NCI-H187 treated with DMSO at 0.1 percent for 48 hours (cell line): ENCODE results near the gene BRAP.
"Not testable (repeated sequence)": the region's sequence is repeated elsewhere in the genome, so short reads cannot be mapped to it uniquely, and the experiment has no call there.

Source experiments
- DNase-seq: peaks from one replicate; lab custom pipeline; 2025; lab: John Stamatoyannopoulos, UW

Gene BRAP

DNA sequence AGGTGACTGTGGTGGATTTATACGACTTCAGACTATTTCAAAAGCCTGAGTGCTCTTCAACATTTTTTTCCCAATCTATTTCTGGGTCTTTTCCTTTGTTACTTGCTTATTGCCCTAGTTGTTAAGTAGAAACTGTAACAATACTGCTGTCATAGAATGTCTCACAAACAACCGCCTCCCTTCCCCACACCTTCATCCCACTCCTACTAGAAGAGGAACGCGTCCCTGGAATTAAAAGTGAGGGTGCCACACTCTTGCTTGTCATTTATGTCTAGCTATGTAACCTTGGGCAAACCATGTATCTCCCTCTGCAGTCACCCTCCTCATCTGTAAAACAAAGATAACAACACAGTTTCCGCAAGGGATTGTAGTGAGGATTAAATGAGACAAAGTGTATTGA is 8.6 kb downstream of the BRAP start:
- DNase-seq, result no peak

DNA sequence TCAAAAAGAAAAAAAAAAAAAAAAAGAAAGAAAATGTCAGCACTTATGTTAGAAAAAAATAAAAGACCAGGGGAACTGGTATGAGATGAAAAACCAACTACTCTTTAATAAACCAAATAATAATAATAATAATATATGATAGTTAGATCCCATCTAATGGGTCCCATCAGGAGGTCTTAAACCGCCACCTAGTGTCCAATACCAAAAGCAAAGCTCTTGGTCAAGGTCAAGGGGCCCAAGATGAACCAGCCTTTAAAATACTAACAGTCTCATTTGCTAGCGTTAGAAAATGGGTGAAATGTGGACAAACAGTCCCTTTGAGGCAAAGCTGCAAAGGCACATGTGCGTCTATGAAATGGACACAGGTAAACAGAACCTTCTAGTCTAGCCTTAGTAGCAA is 12.3 kb downstream of the BRAP start:
- no peak for DNase-seq

DNA sequence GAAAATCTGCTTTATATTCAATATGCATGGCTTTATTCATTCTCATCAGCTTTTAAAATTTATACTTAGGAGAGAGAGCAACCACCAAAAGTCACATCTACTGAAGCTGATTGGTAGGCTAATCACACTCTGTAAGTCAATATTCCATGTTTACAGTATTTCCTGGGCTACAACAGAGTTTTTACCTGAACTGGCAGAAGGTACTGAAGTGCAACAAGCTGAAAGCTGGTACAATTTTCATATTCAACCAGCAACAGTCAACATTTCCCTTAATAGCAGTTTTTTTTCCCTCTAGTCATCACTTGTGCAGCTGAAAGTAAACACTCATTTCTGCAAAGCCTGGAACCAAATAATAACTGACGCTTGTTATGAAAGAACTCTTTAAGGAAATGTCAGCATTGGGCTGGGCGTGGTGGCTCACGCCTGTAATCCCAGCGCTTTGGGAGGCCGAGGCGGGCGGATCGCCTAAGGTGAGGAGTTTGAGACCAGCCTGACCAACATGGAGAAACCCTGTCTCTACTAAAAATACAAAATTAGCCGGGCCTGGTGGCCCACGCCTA is 12.9 kb downstream of the BRAP start:
- no peak for DNase-seq

DNA sequence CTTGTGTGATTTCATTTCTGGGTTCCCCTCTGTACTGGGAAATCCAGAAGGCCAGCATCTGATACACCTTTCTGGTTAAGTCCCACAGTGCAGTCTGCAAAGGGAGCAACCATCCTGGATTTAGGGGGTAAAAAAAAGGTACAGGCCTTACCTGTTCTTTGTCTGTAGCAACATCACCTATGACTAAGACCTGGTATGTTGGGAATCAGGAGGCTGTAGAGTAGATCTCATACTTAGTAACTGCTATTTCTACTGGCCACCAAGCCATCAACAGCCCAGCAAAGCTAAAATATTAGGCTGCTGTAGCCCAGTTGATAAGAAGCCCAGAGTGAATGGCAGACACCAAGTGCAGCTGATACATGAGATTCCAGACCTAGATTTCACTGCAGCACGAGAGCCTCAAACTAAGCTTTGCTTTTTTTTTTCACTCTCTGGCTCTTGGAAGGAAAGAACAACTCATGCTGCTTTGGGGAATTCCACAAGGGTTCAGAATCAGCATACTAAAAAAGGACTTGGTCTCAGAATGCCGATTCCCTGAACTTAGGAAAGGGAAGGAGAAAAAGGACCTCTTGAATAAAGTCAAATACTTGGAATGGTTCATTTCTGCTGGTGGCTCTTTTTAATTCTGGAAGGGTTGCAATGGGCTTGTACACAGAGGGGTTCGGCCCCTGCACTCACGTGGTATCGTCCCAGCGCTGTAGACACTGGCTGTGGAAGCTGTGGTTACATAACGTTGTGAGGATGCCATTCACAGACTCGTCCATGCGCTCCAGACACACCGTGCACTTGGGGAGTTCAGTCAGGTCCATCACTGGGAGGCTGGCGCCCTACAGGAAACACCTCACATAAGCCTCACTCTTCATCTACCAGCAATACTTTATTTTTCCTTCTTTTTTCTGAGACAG is 20.5 kb downstream of the BRAP start:
- no peak for DNase-seq

DNA sequence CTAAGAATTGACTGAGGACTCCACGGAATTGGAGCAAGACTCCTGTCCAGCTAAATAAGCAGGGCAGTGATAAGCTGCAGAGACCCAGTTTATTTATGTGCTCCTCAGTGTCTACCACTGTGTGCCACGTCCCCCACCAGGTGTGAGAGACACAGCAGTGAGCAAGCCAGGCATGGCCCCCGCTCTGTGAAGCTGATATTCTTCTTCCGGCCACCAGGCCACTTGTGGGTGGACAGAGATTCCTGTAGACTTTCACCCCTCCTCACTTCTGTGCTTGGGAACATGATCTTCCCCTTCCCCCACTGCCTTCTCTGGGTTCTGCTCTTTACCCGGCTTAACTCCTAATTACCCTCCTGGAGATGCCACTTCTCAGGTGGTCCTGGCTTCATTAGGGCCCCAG is 21.3 kb downstream of the BRAP start:
- DNase-seq, result no peak

DNA sequence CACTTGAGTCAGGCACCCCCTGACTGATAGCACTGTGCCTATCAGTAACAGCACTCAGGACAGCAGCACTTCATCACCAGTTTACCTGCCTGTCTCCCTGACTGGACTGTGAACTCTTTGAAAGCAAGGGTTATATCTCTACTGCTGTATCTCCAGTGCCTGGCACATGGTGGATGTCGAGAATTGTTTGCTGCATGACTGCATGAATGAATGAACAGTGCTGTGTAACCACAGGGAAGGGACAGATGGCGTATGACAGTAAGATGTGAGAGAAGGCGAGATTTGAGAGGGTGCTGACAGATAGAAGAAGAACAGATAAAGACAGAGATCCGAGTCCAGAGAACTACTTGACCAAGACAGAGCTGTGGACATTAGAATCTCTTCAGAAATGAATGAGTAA is 29.7 kb downstream of the BRAP start:
- DNase-seq, result no peak

DNA sequence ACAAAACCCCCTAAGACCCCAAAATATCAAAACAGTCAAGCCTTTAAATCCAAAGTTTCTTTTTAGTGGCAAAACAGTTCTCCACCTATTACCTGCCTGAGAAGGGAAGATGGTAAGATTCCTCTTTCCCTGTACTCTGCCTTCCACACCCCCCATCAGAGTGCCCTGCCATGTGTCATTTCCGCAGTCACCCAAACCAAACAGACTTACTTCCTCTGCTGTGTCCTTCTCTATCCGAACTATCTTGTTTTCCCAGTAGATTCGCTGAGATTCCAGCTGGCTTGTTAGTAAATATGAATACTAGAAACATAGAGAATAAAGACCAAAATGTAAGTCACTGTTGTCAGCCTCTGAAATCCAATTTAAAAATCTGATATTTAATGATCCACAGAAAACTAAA is 30.4 kb downstream of the BRAP start:
- no peak for DNase-seq

DNA sequence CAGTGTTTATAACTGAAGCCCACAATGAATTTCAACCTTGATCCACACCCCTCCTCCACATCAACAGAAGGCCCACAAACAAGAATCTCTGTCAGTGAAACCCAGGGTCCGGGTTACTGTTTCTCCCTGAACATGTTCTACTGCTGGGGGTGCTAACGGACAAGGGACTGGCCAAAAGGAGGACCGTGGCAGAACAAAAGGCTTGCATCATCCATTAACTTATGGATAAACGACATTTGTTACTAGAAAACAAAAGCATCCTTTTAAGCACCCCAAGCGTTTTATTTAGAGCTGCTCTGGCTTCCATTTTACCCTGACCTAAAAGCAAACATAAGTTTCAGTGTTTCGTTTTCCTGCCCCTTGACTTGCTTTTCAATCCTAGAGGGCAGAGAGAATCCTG is 32.2 kb downstream of the BRAP start:
- DNase-seq, result no peak

DNA sequence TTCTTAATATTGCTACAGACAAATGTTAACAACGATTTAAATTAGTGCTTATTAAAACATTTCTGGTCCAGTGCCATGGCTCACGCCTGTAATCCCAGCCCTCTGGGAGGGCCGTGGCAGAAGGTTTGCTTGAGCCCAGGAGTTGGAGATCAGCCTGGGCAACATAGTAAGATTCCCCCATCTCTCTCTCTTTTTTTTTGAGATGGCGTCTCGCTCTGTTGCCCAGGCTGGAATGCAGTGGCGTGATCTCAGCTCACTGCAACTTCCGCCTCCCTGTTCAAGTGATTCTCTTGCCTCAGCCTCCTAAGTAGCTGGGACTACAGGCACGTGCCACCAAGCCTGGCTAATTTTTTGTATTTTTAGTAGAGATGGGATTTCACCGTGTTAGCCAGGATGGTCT is 33.2 kb downstream of the BRAP start:
- not testable (repeated sequence) for DNase-seq

DNA sequence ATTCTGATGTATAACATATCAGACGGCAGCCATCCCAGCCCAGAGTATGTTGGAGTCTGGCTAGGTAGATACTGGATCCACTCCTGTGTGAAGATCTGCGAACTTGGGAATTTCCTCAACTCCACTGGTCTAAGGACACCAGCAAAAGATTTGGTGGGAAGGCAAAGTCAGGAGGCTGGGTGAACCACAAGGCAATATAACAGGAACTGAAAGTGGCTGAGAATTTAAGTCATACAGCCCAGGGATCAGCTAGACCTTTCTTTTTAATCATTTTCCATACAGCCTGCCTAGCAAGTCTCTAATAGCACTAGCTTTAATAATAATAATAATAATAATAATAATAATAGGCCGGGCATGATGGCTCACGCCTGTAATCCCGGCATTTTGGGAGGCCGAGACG is 34.8 kb downstream of the BRAP start:
- DNase-seq, result no peak

DNA sequence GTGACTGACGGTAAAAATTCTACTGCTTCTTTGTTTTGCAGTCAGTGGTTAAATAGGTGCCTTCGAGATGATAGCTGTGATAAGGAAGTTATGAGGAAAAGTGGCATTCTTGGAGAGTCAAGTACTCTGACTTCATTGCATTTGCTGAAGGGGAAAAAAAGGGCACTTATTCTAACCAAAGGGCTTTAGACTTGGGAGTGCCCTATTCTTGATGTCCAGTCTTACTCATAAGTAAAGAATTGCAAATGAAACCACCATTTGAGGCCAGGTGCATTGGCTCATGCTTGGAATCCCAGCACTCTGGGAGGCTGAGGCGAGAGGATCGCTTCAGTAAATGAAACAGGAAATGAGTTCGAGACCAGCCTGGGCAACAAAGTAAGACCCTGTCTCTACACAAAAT is 40.3 kb downstream of the BRAP start:
- no peak for DNase-seq

DNA sequence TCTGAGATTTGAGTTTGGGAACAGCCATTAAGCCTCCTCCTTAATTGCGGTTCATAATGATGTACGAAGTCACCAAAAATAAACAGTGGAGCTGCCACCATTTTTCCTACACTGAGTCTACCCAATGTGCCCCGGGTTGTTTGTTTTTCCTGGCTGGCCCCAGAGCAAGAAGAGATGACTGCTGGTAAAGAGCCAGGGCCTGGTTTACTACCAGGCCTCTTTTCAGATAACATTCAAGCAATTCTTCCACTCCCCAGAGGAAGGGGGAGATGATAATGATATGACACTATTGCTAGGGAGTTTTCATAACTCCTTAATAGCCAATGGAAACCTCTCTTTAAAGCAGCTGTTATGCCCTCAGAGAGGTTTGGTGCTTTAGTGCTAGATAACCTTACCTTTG is 42.3 kb downstream of the BRAP start:
- no peak for DNase-seq

DNA sequence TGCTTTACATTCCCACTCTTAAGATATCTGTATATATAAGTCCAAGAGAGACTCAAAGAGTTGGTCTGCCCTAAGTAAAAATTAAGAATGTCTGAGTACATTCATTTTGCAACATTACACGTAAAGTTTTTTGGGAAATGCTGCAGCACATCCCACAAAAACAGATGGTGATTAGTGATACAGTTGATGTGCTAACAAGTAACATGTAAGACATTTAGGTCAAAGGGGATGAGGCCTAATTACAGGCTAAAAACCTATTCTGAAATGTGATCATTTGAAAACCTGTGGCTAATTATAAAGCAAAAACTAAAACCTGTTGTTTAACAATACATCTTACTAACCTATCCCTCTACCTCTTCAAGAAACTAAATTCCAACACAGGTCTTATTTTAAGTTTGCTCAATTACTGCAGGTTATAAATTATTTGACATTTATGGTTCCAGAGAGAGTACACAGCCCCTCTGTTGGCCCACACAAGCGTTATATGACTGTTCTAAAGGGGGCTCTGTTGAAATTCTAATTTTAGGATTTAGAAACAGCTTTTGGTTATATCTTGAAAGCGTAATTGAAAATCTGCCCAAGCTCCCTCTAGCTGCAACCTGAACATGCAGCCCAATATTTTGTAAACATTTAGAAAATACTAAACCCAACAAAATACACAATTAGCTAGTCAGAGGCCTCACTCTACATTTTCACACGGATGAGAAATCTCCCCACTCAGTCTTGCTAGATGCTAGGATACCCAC is 42.9 kb downstream of the BRAP start:
- no peak for DNase-seq

DNA sequence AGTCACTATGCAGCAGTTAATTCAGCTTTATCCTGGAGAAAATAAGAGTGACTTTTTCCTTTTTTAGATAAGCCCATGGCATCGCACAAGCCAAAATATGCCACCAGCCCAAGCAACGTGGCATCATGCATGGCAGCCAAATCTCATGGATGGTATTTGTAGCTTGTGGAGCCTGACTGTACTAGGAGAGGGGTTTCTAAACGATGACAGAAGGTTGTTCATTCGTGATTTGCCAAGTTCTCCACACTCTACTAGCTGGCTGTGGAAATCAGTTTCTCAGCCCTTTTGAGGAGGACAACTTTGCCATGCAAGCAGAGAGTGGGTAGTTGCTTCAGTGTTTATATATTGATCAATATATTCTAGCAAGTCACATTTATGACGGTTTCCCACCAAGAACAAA is 45.2 kb downstream of the BRAP start:
- DNase-seq, result no peak

DNA sequence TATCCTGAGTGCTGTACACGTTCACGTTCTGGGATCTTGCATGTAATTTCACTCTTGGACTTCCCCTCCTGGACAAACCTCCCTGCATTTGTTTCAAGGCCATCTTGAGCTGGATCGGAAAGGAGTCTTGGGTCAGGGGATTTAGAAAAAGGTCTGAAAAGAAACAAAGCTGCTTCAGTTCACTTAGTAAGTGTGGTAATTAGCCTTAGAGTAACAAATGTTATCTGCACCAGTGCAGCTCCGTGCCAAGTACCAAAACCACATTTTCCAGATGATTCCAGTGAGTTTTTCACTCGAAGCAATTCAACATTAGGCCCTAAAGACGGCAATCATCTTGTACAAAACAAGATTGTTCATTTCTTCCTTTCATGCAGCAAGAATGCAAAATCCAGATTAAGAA is 47.2 kb downstream of the BRAP start:
- no peak for DNase-seq

DNA sequence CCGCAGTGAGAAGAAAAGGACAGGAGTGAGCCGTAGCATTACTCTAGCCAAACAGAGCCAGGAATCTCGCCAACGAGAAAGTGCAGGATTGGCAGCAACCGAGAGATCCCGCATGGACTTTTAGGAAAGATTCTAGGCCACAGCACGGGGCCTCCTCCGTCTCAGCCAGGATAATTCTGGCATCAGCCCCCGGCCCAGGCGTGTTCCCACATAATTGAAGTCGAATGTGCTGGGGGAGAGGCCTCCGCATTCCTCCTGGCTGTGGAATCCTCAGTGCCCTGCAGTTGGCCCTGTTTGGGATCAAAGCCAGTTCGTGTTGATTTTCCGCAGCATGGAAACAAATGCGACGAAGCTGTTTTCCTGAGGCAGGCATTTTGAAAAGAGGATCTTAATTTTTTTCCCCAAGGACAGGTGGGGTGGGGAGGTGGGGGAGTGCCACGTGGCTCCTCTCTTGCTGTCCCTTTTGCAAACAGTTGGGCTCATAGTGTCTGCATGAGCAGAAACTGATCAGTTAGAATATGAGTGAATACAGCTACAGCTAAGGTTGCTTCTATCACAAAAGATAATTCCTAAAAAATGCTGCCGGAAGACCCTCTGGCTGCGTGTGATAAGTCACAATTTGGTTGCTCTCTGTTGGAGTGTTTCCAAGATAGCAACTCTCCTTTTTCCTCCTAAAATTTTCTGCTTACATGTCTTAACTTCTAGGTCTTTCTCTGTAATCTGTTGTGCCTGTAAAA is 49.4 kb downstream of the BRAP start:
- no peak for DNase-seq

DNA sequence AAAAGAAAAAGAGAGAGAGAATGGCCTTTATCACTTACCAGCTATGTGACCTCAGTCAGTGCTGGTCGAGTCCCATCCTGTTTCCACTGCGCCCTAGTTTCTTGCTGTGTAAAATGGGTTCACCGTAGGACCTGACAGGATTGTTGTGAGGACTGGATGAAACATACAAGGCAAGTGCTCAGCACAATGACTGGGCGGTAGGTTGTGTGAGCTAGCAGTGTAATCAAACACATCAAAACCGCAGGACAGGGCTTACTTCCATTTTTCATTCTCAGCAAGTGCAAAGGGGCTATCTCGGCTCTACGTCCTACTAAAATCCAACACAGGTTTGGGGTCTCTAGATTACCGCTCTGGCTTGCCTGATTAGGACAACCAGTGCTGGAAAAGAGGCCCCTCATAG is 50.2 kb downstream of the BRAP start:
- DNase-seq, result no peak

DNA sequence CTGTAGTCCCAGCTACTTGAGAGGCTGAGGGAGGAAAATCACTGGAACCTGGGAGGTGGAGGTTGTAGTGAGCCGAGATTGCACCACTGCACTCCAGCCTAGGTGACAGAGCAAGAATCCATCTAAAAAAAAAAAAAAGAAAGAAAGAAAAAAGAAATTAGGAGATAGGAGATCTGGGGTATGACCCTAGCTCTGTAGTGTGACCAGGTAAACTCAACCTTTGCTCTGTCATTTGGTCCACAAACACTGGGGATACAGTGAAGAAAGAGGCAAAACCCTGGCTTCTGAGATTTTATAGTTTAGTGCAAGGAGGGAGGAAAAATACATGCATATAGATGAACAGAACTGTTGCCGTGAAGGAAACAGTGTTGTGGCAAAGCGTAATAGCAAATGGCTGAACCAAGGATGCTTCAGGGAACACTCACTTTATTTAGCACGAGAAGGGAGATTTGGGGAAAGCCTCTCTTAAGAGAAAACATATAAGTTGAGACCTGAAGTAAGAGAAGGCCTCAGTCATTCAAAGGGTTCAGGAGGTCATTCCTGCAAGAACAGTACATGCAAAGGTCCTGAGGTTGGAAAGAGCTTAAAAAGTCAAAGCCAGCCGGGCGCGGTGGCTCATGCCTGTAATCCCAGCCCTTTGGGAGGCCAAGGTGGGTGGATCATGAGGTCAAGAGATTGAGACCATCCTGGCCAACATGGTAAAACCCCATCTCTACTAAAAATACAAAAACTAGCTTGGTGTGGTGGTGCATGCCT is 57.1 kb downstream of the BRAP start:
- DNase-seq, result no peak

DNA sequence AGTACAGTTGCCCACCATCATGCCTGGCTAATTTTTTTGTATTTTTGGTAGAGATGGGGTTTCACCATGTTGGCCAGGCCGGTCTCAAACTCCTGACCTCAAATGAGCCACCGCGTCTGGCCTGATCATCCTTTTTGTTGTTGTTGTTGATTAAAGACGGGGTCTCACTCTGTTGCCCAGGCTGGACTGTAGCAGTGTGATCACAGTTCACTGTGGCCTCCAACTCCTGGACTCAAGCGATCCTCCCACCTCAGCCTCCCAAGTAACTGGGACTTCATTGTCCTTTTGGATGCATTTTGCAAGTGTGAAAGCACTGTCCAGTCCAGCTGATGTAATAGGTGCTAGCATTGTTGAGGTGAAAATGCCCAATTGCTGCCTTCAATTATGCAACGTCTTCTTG is 59.5 kb downstream of the BRAP start:
- DNase-seq, result no peak

DNA sequence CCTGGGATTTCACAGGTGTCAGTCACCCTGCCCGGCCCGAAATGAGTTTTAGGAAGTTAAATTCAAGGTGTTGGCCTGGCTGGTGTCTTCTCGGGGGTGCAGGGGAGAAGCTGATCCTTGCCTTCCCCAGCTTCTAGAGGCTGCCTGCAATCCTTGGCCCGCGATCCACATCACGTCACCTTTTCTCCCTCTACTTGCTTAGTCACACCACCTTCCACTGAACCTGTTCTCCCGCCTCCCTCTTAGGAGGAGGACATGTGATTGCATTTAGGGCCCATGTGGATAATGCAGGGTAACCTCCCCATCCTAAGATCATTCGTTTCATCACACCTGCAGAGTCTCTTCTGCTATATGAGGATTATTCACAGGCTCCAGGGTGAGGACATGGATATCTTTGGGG is 61.2 kb downstream of the BRAP start:
- DNase-seq, result no peak

DNA sequence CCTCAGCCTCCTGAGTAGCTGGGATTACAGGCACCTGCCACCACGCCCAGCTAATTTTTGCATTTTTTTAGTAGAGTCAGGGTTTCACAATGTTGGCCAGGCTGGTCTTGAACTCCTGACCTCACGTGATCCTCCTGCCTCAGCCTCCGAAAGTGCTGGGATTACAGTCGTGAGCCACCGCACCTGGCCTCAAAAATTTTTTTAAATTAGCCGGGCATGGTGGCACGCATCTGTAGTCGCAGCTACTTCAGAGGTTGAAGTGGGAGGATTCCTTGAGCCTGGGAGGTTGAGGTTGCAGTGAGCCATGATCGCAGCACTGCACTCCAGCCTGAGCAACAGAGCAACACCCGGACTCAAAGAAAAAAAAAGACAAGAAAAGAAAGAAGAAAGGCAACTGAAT is 67.9 kb downstream of the BRAP start:
- DNase-seq, result not testable (repeated sequence)

DNA sequence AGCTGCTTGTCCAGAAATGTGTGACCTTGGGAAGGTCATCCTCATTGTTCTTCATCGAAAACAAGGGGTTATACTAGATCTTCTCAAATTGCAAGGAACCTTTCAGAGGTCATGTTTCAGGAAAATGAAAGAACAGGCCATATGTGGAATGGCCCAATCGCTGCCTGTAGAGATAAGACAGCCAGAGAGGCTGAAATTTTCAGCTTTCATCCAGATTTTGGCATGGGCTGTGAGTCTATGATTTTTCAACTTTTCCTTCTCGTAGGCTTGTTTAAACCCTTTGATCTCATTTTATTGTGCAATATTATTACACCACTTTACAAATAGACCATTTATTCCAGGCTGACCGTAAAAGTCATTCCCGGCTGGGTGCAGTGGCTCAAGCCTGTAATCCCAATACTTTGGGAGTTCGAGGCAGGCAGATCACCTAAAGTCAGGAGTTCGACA is 69.6 kb downstream of the BRAP start:
- no peak for DNase-seq
